GM19397 (cell line): Measurements from ENCODE around the gene NRM.

ENCODE experiments used
- ATAC-seq: cut with Tn5 transposase; IDR thresholded peaks from one replicate; pipeline ENCODE4 v1.9.1; 2021; ENCODE audit warnings: mild to moderate bottlenecking, moderate library complexity; ENCODE audit not compliant: unreplicated experiment

NRM gene

GRCh38 chr6:30689022-30689865, 1.5 kb downstream of the NRM start:
- ATAC-seq = no peak

GRCh38 chr6:30688569-30688968, 2.2 kb downstream of the NRM start:
- ATAC-seq = no peak

- ATAC-seq = no peak
These were observed 2.9 kb downstream of the NRM start for GRCh38 chr6:30687659-30688431.

GRCh38 chr6:30686908-30687658, 3.7 kb downstream of the NRM start:
- ATAC-seq = peak; percentile 45

GRCh38 chr6:30686009-30686907, 4.5 kb downstream of the NRM start, which contains the start of gene PPP1R18:
Gene PPP1R18, minus strand, starts transcription at chr6:30686645. Its CDS starts 627 bp downstream, at chr6:30686018.
- ATAC-seq = peak; percentile 16

- no peak for ATAC-seq
These were observed 5.4 kb downstream of the NRM start for GRCh38 chr6:30685157-30686008.

GRCh38 chr6:30684386-30685156, 6.2 kb downstream of the NRM start:
- ATAC-seq = no peak

- ATAC-seq = no peak
These were observed 6.8 kb downstream of the NRM start for GRCh38 chr6:30683980-30684338.

GRCh38 chr6:30683183-30683979, 7.4 kb downstream of the NRM start:
- ATAC-seq = no peak

- ATAC-seq = peak; percentile 30
These were observed 8.4 kb downstream of the NRM start for GRCh38 chr6:30682143-30683117.

GRCh38 chr6:30681766-30682142, 9.0 kb downstream of the NRM start:
- ATAC-seq = no peak

- no peak for ATAC-seq
These were observed 10.8 kb downstream of the NRM start for GRCh38 chr6:30679765-30680535.

GRCh38 chr6:30678964-30679726, 11.6 kb downstream of the NRM start:
- peak; percentile 41 for ATAC-seq

- no peak for ATAC-seq
These were observed 14.0 kb downstream of the NRM start for GRCh38 chr6:30676660-30677285.
